Natural killer cell treated with Interleukin-12 subunit alpha and Interleukin-12 subunit beta and Interleukin-15 and Interleukin-18, amount 100 ng/mL, for 72 hours (primary cell): ENCODE results near the gene TRIM58. TPM values are rescaled to one million over a fixed set of nuclear protein-coding genes. Genes with fewer than 3 reads are reported as not detected.

ENCODE experiments used
- ATAC-seq, 2 donors: fragments of 150-1000 bp; cut with Tn5 transposase in 1 of 2; sonication (Bioruptor Pico), chemical (Tn5 transposase) in 1 of 2; 2 replicates each; pipeline ENCODE4 v1.10.0; 2021
- DNase-seq: peaks from one replicate; pipeline ENCODE4 v3.0.0; 2022; ENCODE audit warnings: low spot score
- H3K27ac Mint-ChIP-seq, 2 donors: 1 replicate in 1 of 2; 2 replicates in 1 of 2; pipeline ENCODE4 v1.8.0; 2022; ENCODE audit warnings: mixed read lengths in 2 of 2, mild to moderate bottlenecking in 1 of 2, moderate library complexity in 1 of 2
- H3K27me3 Mint-ChIP-seq, 2 donors: 1 replicate in 1 of 2; 2 replicates in 1 of 2; pipeline ENCODE4 v1.8.0; 2022; ENCODE audit warnings: mixed read lengths in 2 of 2
- H3K36me3 Mint-ChIP-seq: one replicate; pipeline ENCODE4 v1.8.0; 2022; ENCODE audit warnings: mixed read lengths
- H3K4me1 Mint-ChIP-seq, 2 donors: 1 replicate in 1 of 2; 2 replicates in 1 of 2; pipeline ENCODE4 v1.8.0; 2022; ENCODE audit warnings: low read depth in 2 of 2, mixed read lengths in 2 of 2, mild to moderate bottlenecking in 1 of 2
- H3K4me3 Mint-ChIP-seq: one replicate; pipeline ENCODE4 v1.8.0; 2022; ENCODE audit warnings: mixed read lengths
- H3K9me3 Mint-ChIP-seq: 2 replicates; pipeline ENCODE4 v1.8.0; 2022; ENCODE audit warnings: mixed read lengths
- total RNA-seq, 2 donors: library from RNA; stranded (reverse); gene quantifications; one replicate each; pipeline ENCODE4 v1.2.3, GENCODE V29; 2022

TRIM58 gene
- under 1 TPM; 0.39 to 0.50 TPM for total RNA-seq

DNA sequence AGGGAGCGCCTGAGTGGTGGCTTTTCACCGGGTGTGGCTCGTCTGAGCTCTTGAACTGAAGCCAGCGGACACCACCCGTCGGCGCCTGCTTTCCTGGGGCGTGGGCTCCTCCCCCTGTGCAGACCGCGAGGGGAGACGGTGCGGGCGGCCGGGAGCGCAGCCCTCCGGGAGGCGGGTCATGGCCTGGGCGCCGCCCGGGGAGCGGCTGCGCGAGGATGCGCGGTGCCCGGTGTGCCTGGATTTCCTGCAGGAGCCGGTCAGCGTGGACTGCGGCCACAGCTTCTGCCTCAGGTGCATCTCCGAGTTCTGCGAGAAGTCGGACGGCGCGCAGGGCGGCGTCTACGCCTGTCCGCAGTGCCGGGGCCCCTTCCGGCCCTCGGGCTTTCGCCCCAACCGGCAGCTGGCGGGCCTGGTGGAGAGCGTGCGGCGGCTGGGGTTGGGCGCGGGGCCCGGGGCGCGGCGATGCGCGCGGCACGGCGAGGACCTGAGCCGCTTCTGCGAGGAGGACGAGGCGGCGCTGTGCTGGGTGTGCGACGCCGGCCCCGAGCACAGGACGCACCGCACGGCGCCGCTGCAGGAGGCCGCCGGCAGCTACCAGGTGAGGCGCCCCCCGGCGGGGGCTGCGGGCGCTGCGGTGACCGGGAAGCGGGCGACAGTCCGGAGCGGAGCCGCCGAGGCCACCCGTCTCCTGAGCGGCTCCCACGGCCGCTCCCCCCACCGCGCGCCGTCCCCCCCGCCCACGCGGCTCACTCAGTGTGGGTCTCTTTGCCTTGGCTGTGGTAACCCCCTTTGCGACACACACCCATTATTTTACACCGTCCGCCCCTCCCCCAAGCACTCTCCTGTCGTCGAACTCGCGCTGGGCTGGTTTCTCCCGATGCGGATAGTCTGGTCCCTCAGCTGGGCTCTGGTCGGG lies at the start of gene TRIM58:
TRIM58 (plus strand) TSS at position 119 of the 916 bp plus-strand sequence; CDS start at position 179, 60 bp downstream.
- peak within 1 kb of the TSS; percentile 76 for H3K4me3 Mint-ChIP-seq
- DNase-seq = no peak
- H3K4me1 Mint-ChIP-seq = peaks cover 10% of the 10 kb centered on the region in 2 donors
- ATAC-seq = peak; percentile 66 to 80
- H3K9me3 Mint-ChIP-seq = no peaks in the 10 kb centered on the region
- no peaks in the 10 kb centered on the region for H3K36me3 Mint-ChIP-seq
- H3K27me3 Mint-ChIP-seq = peaks cover 14 to 54% of the 10 kb centered on the region in 2 donors
- no peak within 1 kb of the TSS for H3K27ac Mint-ChIP-seq

DNA sequence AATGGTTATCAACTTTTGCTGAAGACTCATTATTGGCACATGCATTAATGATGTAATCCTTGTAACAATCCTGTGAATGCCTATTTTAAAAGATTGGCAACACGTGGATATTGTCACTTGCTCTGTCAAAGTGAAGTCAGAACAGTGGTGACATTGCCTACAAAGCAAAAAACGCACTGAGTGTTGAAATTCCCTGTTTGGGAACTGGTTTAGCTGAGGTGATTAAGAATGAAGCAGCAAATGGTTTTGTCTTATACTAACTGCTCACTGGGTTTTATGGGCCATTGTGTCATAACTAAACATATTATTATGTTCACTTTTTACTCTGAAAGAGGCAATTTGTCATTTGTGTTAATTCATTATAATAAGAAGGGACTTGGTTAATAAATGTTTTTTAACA lies 44.4 kb upstream of the TRIM58 start:
- DNase-seq = no peak
- Mint-ChIP-seq H3K27me3 (no peaks in the 10 kb centered on the region), H3K36me3 (no peaks in the 10 kb centered on the region), H3K27ac (no peak overlapping the region), H3K4me1 (no peaks in the 10 kb centered on the region), H3K4me3 (no peak overlapping the region), H3K9me3 (no peaks in the 10 kb centered on the region)
- ATAC-seq = no peak

GRCh38 chr1:247822060-247822459 lies 34.9 kb upstream of the TRIM58 start:
- DNase-seq (no peak), ATAC-seq (no peak)
- H3K9me3 Mint-ChIP-seq = peaks cover 6% of the 10 kb centered on the region
- H3K4me1 Mint-ChIP-seq = no peaks in the 10 kb centered on the region
- H3K27ac Mint-ChIP-seq = no peak overlapping the region
- H3K4me3 Mint-ChIP-seq = no peak overlapping the region
- H3K36me3 Mint-ChIP-seq = no peaks in the 10 kb centered on the region
- no peaks in the 10 kb centered on the region for H3K27me3 Mint-ChIP-seq

GRCh38 chr1:247824023-247824422 lies 33.0 kb upstream of the TRIM58 start, which contains the start of gene OR14A16:
TSS of gene OR14A16 (minus strand) at chr1:247824119. CDS start at chr1:247815729, 8,390 bp downstream.
- Mint-ChIP-seq H3K4me1 (no peaks in the 10 kb centered on the region), H3K9me3 (peaks cover 3% of the 10 kb centered on the region), H3K27me3 (no peaks in the 10 kb centered on the region), H3K36me3 (no peaks in the 10 kb centered on the region), H3K4me3 (no peak within 1 kb of the TSS), H3K27ac (no peak within 1 kb of the TSS)
- ATAC-seq = no peak
- no peak for DNase-seq

DNA sequence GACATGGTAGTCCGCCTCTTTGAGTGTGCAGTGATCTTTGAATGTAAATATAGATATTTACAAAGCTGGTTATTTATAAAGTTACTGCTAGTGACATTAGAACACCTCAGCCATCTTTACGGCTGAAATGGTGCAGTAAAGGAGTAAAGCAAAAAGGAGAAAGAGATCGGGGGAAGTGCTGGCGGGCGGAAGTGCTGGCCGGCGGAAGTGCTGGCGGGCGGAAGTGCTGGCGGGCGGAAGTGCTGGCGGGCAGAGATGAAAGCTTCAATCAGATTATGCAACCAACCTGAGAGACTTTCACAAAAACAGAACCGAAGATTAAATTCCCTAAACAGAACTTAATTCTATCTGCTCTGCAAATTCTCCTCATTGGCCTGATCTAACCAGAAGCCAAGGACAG lies 31.6 kb upstream of the TRIM58 start:
- Mint-ChIP-seq H3K9me3 (peaks cover 3% of the 10 kb centered on the region), H3K4me3 (no peak overlapping the region), H3K36me3 (no peaks in the 10 kb centered on the region), H3K27ac (no peak overlapping the region), H3K4me1 (no peaks in the 10 kb centered on the region), H3K27me3 (no peaks in the 10 kb centered on the region)
- ATAC-seq = no peak
- no peak for DNase-seq

- no peak for ATAC-seq
- Mint-ChIP-seq H3K4me3 (no peak overlapping the region), H3K27me3 (peaks cover 0 to 7% of the 10 kb centered on the region in 2 donors), H3K9me3 (no peaks in the 10 kb centered on the region), H3K27ac (no peak overlapping the region), H3K4me1 (no peaks in the 10 kb centered on the region), H3K36me3 (no peaks in the 10 kb centered on the region)
- DNase-seq = no peak
These were observed 27.3 kb upstream of the TRIM58 start for GRCh38 chr1:247829656-247830055.

- Mint-ChIP-seq H3K27me3 (peaks cover 0 to 7% of the 10 kb centered on the region in 2 donors), H3K4me3 (no peak overlapping the region), H3K9me3 (no peaks in the 10 kb centered on the region), H3K27ac (no peak overlapping the region), H3K36me3 (no peaks in the 10 kb centered on the region), H3K4me1 (no peaks in the 10 kb centered on the region)
- no peak for DNase-seq
- ATAC-seq = peak in 1 of 2 donors; percentile 45
These were observed 23.4 kb upstream of the TRIM58 start for GRCh38 chr1:247833601-247834000.

- DNase-seq (no peak), ATAC-seq (no peak)
- H3K4me3 Mint-ChIP-seq = no peak overlapping the region
- H3K27me3 Mint-ChIP-seq = peaks cover 0 to 2% of the 10 kb centered on the region in 2 donors
- H3K9me3 Mint-ChIP-seq = no peaks in the 10 kb centered on the region
- no peaks in the 10 kb centered on the region for H3K36me3 Mint-ChIP-seq
- H3K4me1 Mint-ChIP-seq = no peaks in the 10 kb centered on the region
- H3K27ac Mint-ChIP-seq = no peak overlapping the region
These were observed 16.2 kb upstream of the TRIM58 start for GRCh38 chr1:247840818-247841217.

- Mint-ChIP-seq H3K4me3 (no peak within 1 kb of the TSS), H3K9me3 (no peaks in the 10 kb centered on the region), H3K36me3 (no peaks in the 10 kb centered on the region), H3K27ac (no peak within 1 kb of the TSS), H3K4me1 (no peaks in the 10 kb centered on the region), H3K27me3 (peaks cover 0 to 2% of the 10 kb centered on the region in 2 donors)
- ATAC-seq (no peak), DNase-seq (no peak)
These were observed 15.2 kb upstream of the TRIM58 start, which contains the start of gene OR11L1 for GRCh38 chr1:247841796-247842195. TSS of gene OR11L1 (minus strand) at chr1:247841896. CDS start at chr1:247841896, 0 bp downstream.

DNA sequence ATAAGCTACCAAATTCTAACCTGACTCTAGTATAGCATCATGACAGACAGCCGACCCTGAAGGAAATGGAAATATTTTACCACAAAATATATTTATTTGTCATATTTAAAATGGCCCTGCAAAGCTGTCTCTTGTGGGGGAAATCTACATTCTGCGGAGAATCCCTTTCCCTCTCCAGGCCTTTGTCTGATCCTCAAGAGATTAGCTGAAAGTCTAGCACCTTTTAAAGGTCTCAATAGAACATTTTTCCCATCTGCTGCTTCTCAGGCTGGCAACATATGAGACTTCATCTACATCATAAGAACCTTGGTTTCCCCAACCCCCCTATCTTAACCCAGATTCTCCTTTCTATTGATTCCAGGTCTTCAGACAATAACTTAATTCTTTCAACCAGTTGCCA lies 13.6 kb upstream of the TRIM58 start:
- H3K36me3 Mint-ChIP-seq = no peaks in the 10 kb centered on the region

GRCh38 chr1:247845011-247845692 lies 11.8 kb upstream of the TRIM58 start:
- H3K36me3 Mint-ChIP-seq = no peaks in the 10 kb centered on the region
- no peak overlapping the region for H3K4me3 Mint-ChIP-seq
- H3K27me3 Mint-ChIP-seq = peaks cover 0 to 2% of the 10 kb centered on the region in 2 donors
- no peak overlapping the region for H3K27ac Mint-ChIP-seq
- no peaks in the 10 kb centered on the region for H3K9me3 Mint-ChIP-seq
- no peak for DNase-seq
- H3K4me1 Mint-ChIP-seq = no peaks in the 10 kb centered on the region
- no peak for ATAC-seq

More for the DNA sequence above, 13.6 kb upstream of the TRIM58 start:
- Mint-ChIP-seq H3K27me3 (peaks cover 0 to 2% of the 10 kb centered on the region in 2 donors), H3K27ac (no peak overlapping the region), H3K4me1 (no peaks in the 10 kb centered on the region), H3K4me3 (no peak overlapping the region), H3K9me3 (no peaks in the 10 kb centered on the region)
- ATAC-seq (no peak), DNase-seq (no peak)

DNA sequence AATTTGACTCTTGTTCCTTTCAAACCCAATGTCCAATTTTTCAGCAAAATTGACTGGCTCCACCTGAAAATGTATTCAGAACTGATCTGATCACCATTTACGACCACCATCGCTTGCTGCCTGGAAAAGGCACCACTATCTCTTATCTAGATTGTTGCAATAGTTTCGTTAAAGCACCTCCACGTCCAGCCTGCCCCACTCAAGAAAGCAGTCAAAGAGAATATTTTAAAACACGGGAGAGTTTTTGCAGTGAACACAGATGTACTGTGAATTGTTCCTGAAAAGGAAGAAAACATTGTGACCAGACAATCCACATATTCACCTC lies 11.3 kb upstream of the TRIM58 start:
- ATAC-seq (no peak), DNase-seq (no peak)
- Mint-ChIP-seq H3K27me3 (peaks cover 0 to 2% of the 10 kb centered on the region in 2 donors), H3K4me1 (no peaks in the 10 kb centered on the region), H3K27ac (no peak overlapping the region), H3K9me3 (no peaks in the 10 kb centered on the region), H3K4me3 (no peak overlapping the region), H3K36me3 (no peaks in the 10 kb centered on the region)

DNA sequence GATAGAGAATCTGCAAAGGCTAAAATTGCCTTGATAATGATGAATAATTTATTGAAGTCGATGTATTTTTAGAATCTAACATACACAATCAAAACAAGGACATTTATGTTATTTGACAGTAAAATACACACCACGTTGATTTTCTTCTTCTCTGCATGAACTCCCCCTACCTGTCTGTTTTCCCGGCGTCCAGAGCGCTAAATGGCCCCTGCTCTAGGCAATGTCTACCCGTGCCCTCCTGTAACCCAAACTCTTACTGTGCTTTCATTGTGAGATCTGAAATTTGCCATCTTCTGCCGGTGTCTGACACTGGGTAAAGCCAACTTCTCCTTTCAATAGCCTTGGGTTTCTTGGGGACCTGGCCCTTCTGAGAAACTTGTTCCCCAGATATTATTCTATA lies 8.6 kb upstream of the TRIM58 start:
- Mint-ChIP-seq H3K27ac (no peak overlapping the region), H3K9me3 (no peaks in the 10 kb centered on the region), H3K27me3 (peaks cover 7 to 17% of the 10 kb centered on the region in 2 donors), H3K4me3 (no peak overlapping the region), H3K4me1 (no peaks in the 10 kb centered on the region), H3K36me3 (no peaks in the 10 kb centered on the region)
- no peak for ATAC-seq
- no peak for DNase-seq

DNA sequence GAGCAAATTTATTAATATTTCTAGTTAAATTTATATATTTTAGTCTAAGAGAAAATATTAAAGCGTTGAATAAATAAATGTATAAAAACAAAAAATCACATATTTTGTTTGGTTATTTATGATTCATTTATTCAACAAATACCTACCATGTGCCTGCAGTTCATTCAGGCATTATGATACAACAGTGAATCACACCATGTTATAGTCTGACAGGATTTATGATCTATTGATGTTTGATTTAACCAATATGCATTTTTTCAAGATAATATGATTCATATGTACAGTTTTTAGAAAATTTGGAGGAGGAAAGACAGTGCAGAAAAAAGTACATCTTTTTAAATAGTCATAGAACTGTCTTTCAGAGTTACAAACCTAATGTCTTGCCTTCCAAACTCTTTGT lies 7.4 kb upstream of the TRIM58 start:
- Mint-ChIP-seq H3K4me3 (no peak overlapping the region), H3K27me3 (peaks cover 11 to 26% of the 10 kb centered on the region in 2 donors), H3K27ac (no peak overlapping the region), H3K36me3 (no peaks in the 10 kb centered on the region), H3K4me1 (no peaks in the 10 kb centered on the region), H3K9me3 (no peaks in the 10 kb centered on the region)
- DNase-seq (no peak), ATAC-seq (no peak)
